ENCODE data around the gene PSTPIP2.

Gene PSTPIP2

DNA sequence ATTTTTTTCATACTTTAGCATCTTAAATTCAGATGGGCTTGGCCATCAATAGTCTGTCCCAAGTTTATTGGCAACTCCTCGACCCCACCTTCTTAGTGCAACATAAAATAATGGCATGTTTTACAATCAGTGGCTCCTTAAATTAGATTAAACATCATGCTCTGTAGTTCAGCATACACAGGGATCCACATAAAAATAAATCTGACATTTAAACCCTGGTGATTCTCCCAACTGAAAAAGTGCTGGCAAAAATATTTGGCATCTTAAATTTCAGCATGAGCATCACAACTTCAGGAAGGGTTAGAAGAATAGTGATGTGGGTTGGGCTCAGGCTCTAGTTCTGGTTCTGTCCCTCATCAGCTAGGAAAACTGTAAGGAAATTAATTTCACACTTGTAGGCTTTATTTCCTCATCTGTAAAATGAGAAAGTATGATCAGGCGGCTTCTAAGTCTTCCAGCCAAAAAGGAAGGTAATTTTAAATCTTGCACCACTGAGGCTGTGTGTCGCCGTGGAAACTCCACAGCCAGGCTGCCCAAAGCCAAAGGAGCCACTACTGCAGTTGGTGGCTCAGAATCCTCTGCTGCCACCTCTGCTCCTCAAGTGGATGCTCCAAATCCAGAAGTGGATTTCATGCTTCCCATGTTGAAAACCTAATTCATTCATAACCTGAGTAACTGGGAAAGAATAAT is 87.4 kb downstream of the PSTPIP2 start:
- Mint-ChIP-seq H3K9me3 (peaks cover 3% of the 10 kb centered on the region), H3K27me3 (ENCODE audit: low read depth, poor library complexity) (peaks cover 5% of the 10 kb centered on the region), H3K4me1 (no peaks in the 10 kb centered on the region), H3K27ac (no peak overlapping the region), H3K36me3 (ENCODE audit: low read depth) (peaks cover 11% of the 10 kb centered on the region), H3K4me3 (no peak overlapping the region)
- no peak for DNase-seq
- TF ChIP-seq, protein P1, sequence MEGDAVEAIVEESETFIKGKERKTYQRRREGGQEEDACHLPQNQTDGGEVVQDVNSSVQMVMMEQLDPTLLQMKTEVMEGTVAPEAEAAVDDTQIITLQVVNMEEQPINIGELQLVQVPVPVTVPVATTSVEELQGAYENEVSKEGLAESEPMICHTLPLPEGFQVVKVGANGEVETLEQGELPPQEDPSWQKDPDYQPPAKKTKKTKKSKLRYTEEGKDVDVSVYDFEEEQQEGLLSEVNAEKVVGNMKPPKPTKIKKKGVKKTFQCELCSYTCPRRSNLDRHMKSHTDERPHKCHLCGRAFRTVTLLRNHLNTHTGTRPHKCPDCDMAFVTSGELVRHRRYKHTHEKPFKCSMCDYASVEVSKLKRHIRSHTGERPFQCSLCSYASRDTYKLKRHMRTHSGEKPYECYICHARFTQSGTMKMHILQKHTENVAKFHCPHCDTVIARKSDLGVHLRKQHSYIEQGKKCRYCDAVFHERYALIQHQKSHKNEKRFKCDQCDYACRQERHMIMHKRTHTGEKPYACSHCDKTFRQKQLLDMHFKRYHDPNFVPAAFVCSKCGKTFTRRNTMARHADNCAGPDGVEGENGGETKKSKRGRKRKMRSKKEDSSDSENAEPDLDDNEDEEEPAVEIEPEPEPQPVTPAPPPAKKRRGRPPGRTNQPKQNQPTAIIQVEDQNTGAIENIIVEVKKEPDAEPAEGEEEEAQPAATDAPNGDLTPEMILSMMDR (IDR thresholded peaks at IDR 0.05), result no peak

DNA sequence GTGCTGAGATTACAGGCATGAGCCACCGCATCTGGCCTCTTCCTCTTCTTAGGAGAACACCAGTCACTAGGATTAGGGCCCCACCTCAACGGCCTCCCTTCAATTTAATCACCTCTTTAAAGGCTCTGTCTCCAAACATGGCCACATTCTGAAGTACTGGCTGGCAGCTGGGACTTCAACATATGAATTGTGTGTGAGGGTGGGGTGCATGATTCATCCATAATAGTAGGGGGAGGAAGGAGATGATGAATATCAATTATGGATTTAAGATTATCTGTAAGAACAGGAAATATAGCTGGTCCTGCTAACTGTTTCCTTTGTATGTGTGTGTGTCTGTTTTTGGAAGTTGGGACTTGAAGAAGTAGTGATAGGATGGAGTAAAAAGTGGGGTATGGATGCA is 90.2 kb downstream of the PSTPIP2 start:
- H3K9me3 Mint-ChIP-seq, result no peaks in the 10 kb centered on the region
- H3K4me1 Mint-ChIP-seq, result no peaks in the 10 kb centered on the region
- TF ChIP-seq, protein P1 (IDR thresholded peaks at IDR 0.05), result no peak
- no peaks in the 10 kb centered on the region for H3K36me3 Mint-ChIP-seq (ENCODE audit: low read depth)
- no peak overlapping the region for H3K27ac Mint-ChIP-seq
- no peak overlapping the region for H3K4me3 Mint-ChIP-seq
- no peak for DNase-seq
- H3K27me3 Mint-ChIP-seq (ENCODE audit: low read depth, poor library complexity), result no peaks in the 10 kb centered on the region

DNA sequence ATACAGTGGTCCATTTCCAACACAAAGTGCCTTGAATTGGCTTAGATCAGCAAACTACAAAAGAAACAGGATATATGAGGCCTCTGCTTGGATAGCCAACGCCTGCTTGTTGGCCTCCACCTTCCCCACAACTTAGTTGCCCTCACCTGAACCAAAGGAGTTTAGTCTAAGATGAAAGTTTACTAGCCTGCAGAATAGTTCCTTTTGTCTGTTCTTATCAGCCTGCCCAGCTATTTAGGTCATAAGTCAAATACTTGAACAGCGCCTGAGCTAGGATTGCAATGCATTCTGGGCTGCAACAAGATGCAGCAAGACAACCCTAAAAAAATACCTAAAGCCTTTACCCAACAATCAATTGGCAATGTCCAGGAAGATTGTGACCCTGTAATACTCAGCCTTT is 91.8 kb downstream of the PSTPIP2 start:
- TF ChIP-seq, protein P1 (IDR thresholded peaks at IDR 0.05), result no peak
- H3K36me3 Mint-ChIP-seq (ENCODE audit: low read depth), result no peaks in the 10 kb centered on the region
- H3K9me3 Mint-ChIP-seq, result no peaks in the 10 kb centered on the region
- H3K4me1 Mint-ChIP-seq, result no peaks in the 10 kb centered on the region
- DNase-seq, result no peak
- no peak overlapping the region for H3K27ac Mint-ChIP-seq
- no peak overlapping the region for H3K4me3 Mint-ChIP-seq
- no peaks in the 10 kb centered on the region for H3K27me3 Mint-ChIP-seq (ENCODE audit: low read depth, poor library complexity)

DNA sequence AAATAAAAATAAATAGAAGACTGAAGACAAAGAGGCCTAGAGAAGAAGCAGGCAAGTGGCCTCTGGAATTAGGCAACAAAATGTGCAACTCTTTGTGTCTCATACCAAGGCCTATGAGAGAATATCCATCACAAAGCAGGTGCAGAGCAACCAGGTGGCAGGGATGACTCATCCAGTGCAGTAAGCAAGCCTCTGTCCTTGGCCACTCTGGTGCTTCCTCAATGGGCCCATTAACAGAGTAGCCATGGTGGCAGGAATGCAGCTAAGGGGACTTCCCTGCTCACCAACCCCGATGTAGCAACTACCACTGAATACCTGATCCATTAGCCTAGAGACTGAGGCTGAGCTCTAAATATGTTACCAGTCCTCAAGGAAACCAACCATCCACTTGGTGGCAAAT is 94.0 kb downstream of the PSTPIP2 start:
- no peak overlapping the region for H3K4me3 Mint-ChIP-seq
- no peaks in the 10 kb centered on the region for H3K9me3 Mint-ChIP-seq
- no peak for DNase-seq
- TF ChIP-seq, protein P1 (IDR thresholded peaks at IDR 0.05), result no peak
- H3K27me3 Mint-ChIP-seq (ENCODE audit: low read depth, poor library complexity), result no peaks in the 10 kb centered on the region
- H3K36me3 Mint-ChIP-seq (ENCODE audit: low read depth), result no peaks in the 10 kb centered on the region
- H3K27ac Mint-ChIP-seq, result no peak overlapping the region
- H3K4me1 Mint-ChIP-seq, result no peaks in the 10 kb centered on the region

DNA sequence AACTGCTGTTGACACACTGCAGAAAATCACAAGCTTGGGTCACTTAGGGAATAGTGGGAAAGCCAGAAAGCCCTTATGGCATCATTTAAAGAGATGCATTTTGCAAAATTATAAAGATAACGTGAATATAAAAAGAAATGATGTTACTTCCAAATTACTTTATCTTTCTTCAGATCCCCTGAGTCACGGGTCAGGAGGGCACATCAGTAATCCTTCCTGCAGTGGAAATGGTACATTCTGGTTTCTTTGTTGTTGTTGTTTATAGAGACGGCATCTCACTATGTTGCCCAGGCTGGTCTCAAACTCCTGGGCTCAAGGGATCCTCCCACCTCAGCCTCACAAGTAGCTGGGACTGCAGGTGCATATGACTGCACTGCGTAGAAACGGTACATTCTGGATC is 95.1 kb downstream of the PSTPIP2 start:
- H3K9me3 Mint-ChIP-seq, result no peaks in the 10 kb centered on the region
- TF ChIP-seq, protein P1 (IDR thresholded peaks at IDR 0.05), result no peak
- no peaks in the 10 kb centered on the region for H3K4me1 Mint-ChIP-seq
- no peak overlapping the region for H3K27ac Mint-ChIP-seq
- H3K4me3 Mint-ChIP-seq, result no peak overlapping the region
- no peaks in the 10 kb centered on the region for H3K27me3 Mint-ChIP-seq (ENCODE audit: low read depth, poor library complexity)
- no peaks in the 10 kb centered on the region for H3K36me3 Mint-ChIP-seq (ENCODE audit: low read depth)
- no peak for DNase-seq

DNA sequence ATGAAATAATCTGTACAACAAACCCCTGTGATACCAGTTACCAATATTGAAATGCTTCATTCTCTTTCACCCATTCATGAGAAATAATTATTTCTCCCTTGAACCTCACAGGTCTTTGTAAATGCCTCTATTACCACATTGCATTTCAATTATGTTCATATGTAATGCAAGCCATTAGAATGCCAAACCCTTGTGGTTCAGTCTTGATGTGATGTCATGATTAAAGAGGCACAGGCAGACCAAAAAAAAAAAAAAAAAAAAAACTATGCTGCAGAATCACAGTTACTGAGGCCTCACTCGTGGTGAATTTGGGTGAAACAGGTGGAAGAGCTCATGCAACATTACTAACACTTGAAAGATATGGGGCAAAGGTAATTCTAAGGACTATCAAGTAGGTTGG is 95.5 kb downstream of the PSTPIP2 start:
- TF ChIP-seq, protein P1 (IDR thresholded peaks at IDR 0.05), result no peak
- no peaks in the 10 kb centered on the region for H3K36me3 Mint-ChIP-seq (ENCODE audit: low read depth)
- H3K4me1 Mint-ChIP-seq, result no peaks in the 10 kb centered on the region
- no peaks in the 10 kb centered on the region for H3K27me3 Mint-ChIP-seq (ENCODE audit: low read depth, poor library complexity)
- H3K9me3 Mint-ChIP-seq, result no peaks in the 10 kb centered on the region
- no peak overlapping the region for H3K4me3 Mint-ChIP-seq
- no peak overlapping the region for H3K27ac Mint-ChIP-seq
- DNase-seq, result no peak
